Measurements from ENCODE around the gene DICER1.

DICER1 gene

DNA sequence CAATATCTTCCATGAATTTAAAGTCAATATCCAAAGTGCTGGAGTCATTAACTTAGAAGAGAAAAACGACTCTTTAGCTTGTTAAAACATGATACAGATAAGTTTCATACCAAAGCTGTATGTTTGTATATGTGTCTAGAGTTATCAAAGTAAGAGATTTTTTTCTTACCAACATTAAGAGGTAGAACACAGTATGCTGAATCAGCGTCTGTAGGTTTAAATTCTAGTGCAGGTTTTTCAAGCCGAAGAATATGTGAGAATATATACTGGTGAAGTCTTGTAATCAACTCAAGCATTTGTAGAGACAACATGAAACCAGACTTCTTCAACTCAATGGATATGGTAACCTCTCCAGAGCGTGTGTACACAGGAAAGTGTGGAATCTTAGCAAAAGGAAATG is 49.6 kb downstream of the DICER1 start:
- no peak overlapping the region for H3K4me3 ChIP-seq (ENCODE audit: control insufficient read depth in 1 of 7, extremely low read depth in 1 of 7, insufficient read depth in 4 of 7, low read depth in 2 of 7, low read length in 6 of 7)
- DNase-seq = no peak
- H3K4me1 ChIP-seq (ENCODE audit: control extremely low read depth in 1 of 4, control insufficient read depth in 4 of 4, insufficient read depth in 4 of 4, low read length in 3 of 4) = no peaks in the 10 kb centered on the region
- no peaks in the 10 kb centered on the region for H3K27me3 ChIP-seq (replicated peaks in 2 of 5; ENCODE audit: control insufficient read depth in 4 of 5, insufficient read depth in 5 of 5, low read length in 4 of 5)
- no CpG with 5 or more reads among the region's 4 CpGs for WGBS (ENCODE audit: insufficient coverage)
- H3K9me3 ChIP-seq (ENCODE audit: control extremely low read depth in 1 of 5, control insufficient read depth in 4 of 5, insufficient read depth in 2 of 5, low read depth in 1 of 5, low read length in 4 of 5) = no peaks in the 10 kb centered on the region
- CTCF ChIA-PET = interaction anchor here (2.3 kb wide), 1 partner anchor 11 kb away, joined by 9 read pairs; no protein-coding TSS in a partner anchor
- no peak overlapping the region for H3K27ac ChIP-seq (ENCODE audit: insufficient read depth in 1 of 2, low read depth in 1 of 2, low read length in 2 of 2, poor library complexity in 1 of 2, severe bottlenecking in 2 of 2)
- POLR2A ChIA-PET = no interaction called here
- peaks cover 38 to 92% (median 59%) of the 10 kb centered on the region in 4 experiments for H3K36me3 ChIP-seq (ENCODE audit: control insufficient read depth in 4 of 4, insufficient read depth in 4 of 4, low read length in 3 of 4)

- H3K9me3 ChIP-seq (ENCODE audit: control extremely low read depth in 1 of 5, control insufficient read depth in 4 of 5, insufficient read depth in 2 of 5, low read depth in 1 of 5, low read length in 4 of 5) = no peaks in the 10 kb centered on the region
- peaks cover 42 to 96% (median 63%) of the 10 kb centered on the region in 4 experiments for H3K36me3 ChIP-seq (ENCODE audit: control insufficient read depth in 4 of 4, insufficient read depth in 4 of 4, low read length in 3 of 4)
- DNase-seq = no peak
- H3K4me3 ChIP-seq (ENCODE audit: control insufficient read depth in 1 of 7, extremely low read depth in 1 of 7, insufficient read depth in 4 of 7, low read depth in 2 of 7, low read length in 6 of 7) = no peak overlapping the region
- ChIA-PET POLR2A (no interaction called here), CTCF (interaction anchor here (0.6 to 2.3 kb wide), 3 partner anchors 11 to 136 kb away, joined by 3 to 9 read pairs (median 3); no protein-coding TSS in a partner anchor)
- WGBS (ENCODE audit: insufficient coverage) = 100% methylated on average over 3 of the region's 7 CpGs
- H3K27me3 ChIP-seq (replicated peaks in 2 of 5; ENCODE audit: control insufficient read depth in 4 of 5, insufficient read depth in 5 of 5, low read length in 4 of 5) = no peaks in the 10 kb centered on the region
- no peak overlapping the region for H3K27ac ChIP-seq (ENCODE audit: insufficient read depth in 1 of 2, low read depth in 1 of 2, low read length in 2 of 2, poor library complexity in 1 of 2, severe bottlenecking in 2 of 2)
- no peaks in the 10 kb centered on the region for H3K4me1 ChIP-seq (ENCODE audit: control extremely low read depth in 1 of 4, control insufficient read depth in 4 of 4, insufficient read depth in 4 of 4, low read length in 3 of 4)
Observed at GRCh38 chr14:95106971-95107370, 50.4 kb downstream of the DICER1 start.

DNA sequence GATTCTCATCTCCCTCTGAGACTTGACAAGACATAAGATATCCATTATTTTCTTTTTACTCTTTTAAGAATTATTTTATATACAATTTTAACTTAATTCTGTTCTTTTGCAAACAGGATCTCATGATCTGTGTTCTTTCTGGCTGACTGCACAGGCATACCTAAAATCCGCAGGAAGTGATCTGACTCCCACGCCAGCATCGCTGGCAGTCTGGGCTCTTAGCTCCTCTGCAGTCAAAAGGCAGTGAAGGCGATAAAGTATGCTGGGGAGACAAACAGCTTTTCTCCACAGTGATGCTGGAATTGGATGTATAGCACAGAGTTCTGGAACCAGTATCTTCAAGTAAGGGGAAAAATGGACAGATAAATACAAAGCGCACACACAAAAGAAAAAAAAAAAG is 52.4 kb downstream of the DICER1 start:
- Histone ChIP-seq H3K36me3 (ENCODE audit: control insufficient read depth in 4 of 4, insufficient read depth in 4 of 4, low read length in 3 of 4) (peaks cover 33 to 87% (median 54%) of the 10 kb centered on the region in 4 experiments), H3K27me3 (replicated peaks in 2 of 5; ENCODE audit: control insufficient read depth in 4 of 5, insufficient read depth in 5 of 5, low read length in 4 of 5) (no peaks in the 10 kb centered on the region), H3K4me1 (ENCODE audit: control extremely low read depth in 1 of 4, control insufficient read depth in 4 of 4, insufficient read depth in 4 of 4, low read length in 3 of 4) (no peaks in the 10 kb centered on the region), H3K4me3 (ENCODE audit: control insufficient read depth in 1 of 7, extremely low read depth in 1 of 7, insufficient read depth in 4 of 7, low read depth in 2 of 7, low read length in 6 of 7) (no peak overlapping the region), H3K27ac (ENCODE audit: insufficient read depth in 1 of 2, low read depth in 1 of 2, low read length in 2 of 2, poor library complexity in 1 of 2, severe bottlenecking in 2 of 2) (no peak overlapping the region), H3K9me3 (ENCODE audit: control extremely low read depth in 1 of 5, control insufficient read depth in 4 of 5, insufficient read depth in 2 of 5, low read depth in 1 of 5, low read length in 4 of 5) (no peaks in the 10 kb centered on the region)
- ChIA-PET POLR2A (no interaction called here), CTCF (no interaction called here)
- 95% methylated on average over 4 of the region's 5 CpGs for WGBS (ENCODE audit: insufficient coverage)
- no peak for DNase-seq

DNA sequence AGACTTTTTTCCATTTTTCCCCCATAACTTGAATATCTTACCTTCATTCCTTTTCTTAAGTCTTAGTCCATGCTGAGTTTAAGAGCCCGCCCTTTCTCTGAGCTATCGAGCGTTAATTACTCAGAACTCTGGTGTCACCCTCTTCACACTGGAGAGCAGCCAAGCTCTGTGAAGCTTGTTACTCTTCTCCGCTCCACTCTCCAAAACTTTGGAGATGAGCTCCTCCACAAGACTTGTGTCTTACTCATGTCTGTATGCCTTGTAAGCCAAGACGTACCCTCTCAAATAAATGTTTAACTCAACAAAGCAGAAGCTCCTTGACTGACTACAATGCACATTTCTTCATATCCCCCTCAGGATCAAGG is 54.7 kb downstream of the DICER1 start:
- Histone ChIP-seq H3K4me1 (ENCODE audit: control extremely low read depth in 1 of 4, control insufficient read depth in 4 of 4, insufficient read depth in 4 of 4, low read length in 3 of 4) (peaks cover 0 to 1% (median 0%) of the 10 kb centered on the region in 4 experiments), H3K36me3 (ENCODE audit: control insufficient read depth in 4 of 4, insufficient read depth in 4 of 4, low read length in 3 of 4) (peaks cover 27 to 74% (median 47%) of the 10 kb centered on the region in 4 experiments), H3K9me3 (ENCODE audit: control extremely low read depth in 1 of 5, control insufficient read depth in 4 of 5, insufficient read depth in 2 of 5, low read depth in 1 of 5, low read length in 4 of 5) (no peaks in the 10 kb centered on the region), H3K27me3 (replicated peaks in 2 of 5; ENCODE audit: control insufficient read depth in 4 of 5, insufficient read depth in 5 of 5, low read length in 4 of 5) (no peaks in the 10 kb centered on the region), H3K4me3 (ENCODE audit: control insufficient read depth in 1 of 7, extremely low read depth in 1 of 7, insufficient read depth in 4 of 7, low read depth in 2 of 7, low read length in 6 of 7) (no peak overlapping the region), H3K27ac (ENCODE audit: insufficient read depth in 1 of 2, low read depth in 1 of 2, low read length in 2 of 2, poor library complexity in 1 of 2, severe bottlenecking in 2 of 2) (no peak overlapping the region)
- ChIA-PET POLR2A (no interaction called here), CTCF (interaction anchor here (1.0 to 1.7 kb wide), 3 partner anchors 8 to 412 kb away, joined by 3 to 5 read pairs (median 5); no protein-coding TSS in a partner anchor)
- DNase-seq = no peak
- 100% methylated on average over 5 of the region's 5 CpGs for WGBS (ENCODE audit: insufficient coverage)

DNA sequence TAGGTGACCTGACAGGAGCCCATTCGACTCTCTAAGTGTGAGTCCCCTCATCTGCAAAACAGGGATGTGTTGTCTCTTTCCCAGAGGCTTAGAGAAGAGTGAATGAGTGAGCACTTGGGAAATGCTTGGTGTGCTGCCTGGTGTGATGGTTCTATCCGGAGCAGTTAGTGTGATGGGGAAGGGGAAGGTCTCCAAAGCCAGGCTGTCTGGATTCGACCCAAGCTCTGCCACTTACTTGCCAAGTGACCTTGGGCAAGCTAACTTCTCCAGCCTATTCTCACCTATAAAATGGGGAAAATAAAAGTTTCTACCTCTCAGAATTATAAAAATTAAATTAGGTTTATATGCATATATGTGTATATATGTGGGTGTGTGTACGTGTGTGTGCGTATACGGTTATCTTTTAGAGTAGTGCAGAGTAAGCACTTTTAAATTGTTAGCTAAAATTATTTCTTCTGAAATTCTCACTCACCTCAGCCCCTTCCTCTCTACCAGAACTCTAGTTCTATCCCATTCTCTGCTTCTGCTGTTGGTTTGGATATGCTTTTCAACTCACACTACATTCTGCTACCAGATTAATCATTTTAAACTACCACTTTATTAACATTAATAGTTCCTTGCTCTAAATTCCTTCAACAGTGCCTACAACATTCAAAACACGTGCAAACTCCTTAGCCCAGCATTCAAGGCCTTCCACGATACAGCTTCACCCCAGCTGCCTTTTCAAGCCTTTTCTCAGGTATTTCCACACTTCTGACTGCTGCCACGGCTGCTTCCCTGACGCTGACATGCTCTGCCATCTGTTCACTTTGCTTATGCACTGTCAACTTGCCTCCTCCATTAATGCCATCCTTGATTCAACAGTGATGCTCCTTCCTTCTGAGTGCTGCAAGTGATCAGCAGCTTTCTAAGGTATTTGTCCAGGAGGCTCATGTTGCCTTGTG is 55.3 kb downstream of the DICER1 start:
- H3K27ac ChIP-seq (ENCODE audit: insufficient read depth in 1 of 2, low read depth in 1 of 2, low read length in 2 of 2, poor library complexity in 1 of 2, severe bottlenecking in 2 of 2) = no peak overlapping the region
- H3K4me3 ChIP-seq (ENCODE audit: control insufficient read depth in 1 of 7, extremely low read depth in 1 of 7, insufficient read depth in 4 of 7, low read depth in 2 of 7, low read length in 6 of 7) = no peak overlapping the region
- H3K27me3 ChIP-seq (replicated peaks in 2 of 5; ENCODE audit: control insufficient read depth in 4 of 5, insufficient read depth in 5 of 5, low read length in 4 of 5) = no peaks in the 10 kb centered on the region
- peaks cover 24 to 67% (median 45%) of the 10 kb centered on the region in 4 experiments for H3K36me3 ChIP-seq (ENCODE audit: control insufficient read depth in 4 of 4, insufficient read depth in 4 of 4, low read length in 3 of 4)
- WGBS (ENCODE audit: insufficient coverage) = 95% methylated on average over 6 of the region's 10 CpGs
- ChIA-PET CTCF (interaction anchor here (1.0 to 2.0 kb wide), 5 partner anchors 9 to 412 kb away, joined by 3 to 5 read pairs (median 5); no protein-coding TSS in a partner anchor), POLR2A (no interaction called here)
- peaks cover 0 to 1% (median 0%) of the 10 kb centered on the region in 4 experiments for H3K4me1 ChIP-seq (ENCODE audit: control extremely low read depth in 1 of 4, control insufficient read depth in 4 of 4, insufficient read depth in 4 of 4, low read length in 3 of 4)
- DNase-seq = no peak
- H3K9me3 ChIP-seq (ENCODE audit: control extremely low read depth in 1 of 5, control insufficient read depth in 4 of 5, insufficient read depth in 2 of 5, low read depth in 1 of 5, low read length in 4 of 5) = no peaks in the 10 kb centered on the region

DNA sequence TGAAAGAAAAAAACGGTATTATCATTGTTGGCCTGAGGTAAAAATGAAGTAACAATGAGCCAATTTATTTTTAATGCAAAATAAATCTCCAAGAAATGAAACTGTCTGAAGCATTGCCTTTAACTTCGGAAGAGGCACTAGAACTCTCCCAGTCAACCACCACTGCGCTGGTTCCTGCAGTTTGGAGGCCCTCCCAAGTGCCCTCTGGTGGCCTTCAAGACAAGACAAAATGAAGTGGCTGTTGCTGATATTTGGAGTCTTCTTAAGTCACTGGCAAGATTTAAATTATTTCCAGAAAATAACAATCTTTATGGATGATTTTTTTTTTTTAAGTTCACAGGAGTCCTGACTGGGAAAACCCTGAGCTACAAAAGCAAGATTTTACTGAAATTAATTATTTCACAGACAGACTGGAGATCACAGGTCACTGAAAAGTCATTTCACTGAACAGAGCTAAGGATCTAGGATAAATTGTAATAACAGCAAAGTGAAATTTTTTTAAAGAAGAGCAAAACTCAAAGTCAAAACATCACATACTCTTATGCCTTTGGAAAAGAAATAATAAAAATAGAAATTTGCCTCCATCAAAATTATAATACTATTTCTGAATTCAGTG is 58.2 kb downstream of the DICER1 start:
- Histone ChIP-seq H3K4me3 (ENCODE audit: control insufficient read depth in 1 of 7, extremely low read depth in 1 of 7, insufficient read depth in 4 of 7, low read depth in 2 of 7, low read length in 6 of 7) (no peak overlapping the region), H3K27me3 (replicated peaks in 2 of 5; ENCODE audit: control insufficient read depth in 4 of 5, insufficient read depth in 5 of 5, low read length in 4 of 5) (no peaks in the 10 kb centered on the region), H3K9me3 (ENCODE audit: control extremely low read depth in 1 of 5, control insufficient read depth in 4 of 5, insufficient read depth in 2 of 5, low read depth in 1 of 5, low read length in 4 of 5) (no peaks in the 10 kb centered on the region), H3K27ac (ENCODE audit: insufficient read depth in 1 of 2, low read depth in 1 of 2, low read length in 2 of 2, poor library complexity in 1 of 2, severe bottlenecking in 2 of 2) (no peak overlapping the region), H3K4me1 (ENCODE audit: control extremely low read depth in 1 of 4, control insufficient read depth in 4 of 4, insufficient read depth in 4 of 4, low read length in 3 of 4) (peaks cover 0 to 1% (median 0%) of the 10 kb centered on the region in 4 experiments), H3K36me3 (ENCODE audit: control insufficient read depth in 4 of 4, insufficient read depth in 4 of 4, low read length in 3 of 4) (peaks cover 17 to 66% (median 49%) of the 10 kb centered on the region in 4 experiments)
- CTCF ChIA-PET = no interaction called here
- 50% methylated on average over 2 of the region's 3 CpGs for WGBS (ENCODE audit: insufficient coverage)
- peak; percentile 65 to 84 (median 83) for DNase-seq
- POLR2A ChIA-PET = interaction anchor here (0.6 kb wide), 1 partner anchor 166 kb away, joined by 3 read pairs; no protein-coding TSS in a partner anchor
